Astrocyte of the cerebellum (primary cell): ENCODE results near the gene EGFR.

Experiments used
- DNase-seq: peaks from one replicate; pipeline ENCODE4 v3.0.0-alpha.2; 2011; ENCODE audit warnings: low read depth
- H3K4me3 ChIP-seq: 2 replicates; pipeline ENCODE4 v1.5.1; 2011; ENCODE audit warnings: mild to moderate bottlenecking, low read depth, low read length, moderate library complexity
- CTCF ChIP-seq: IDR thresholded peaks from 2 replicates; pipeline ENCODE4 v1.5.1; 2012; ENCODE audit warnings: low read length, low read depth, moderate library complexity, mild to moderate bottlenecking; ENCODE audit errors: missing control alignments
- in situ Hi-C: cut with HindIII; loops from 2 replicates; pipeline ENCODE4 v1.10.0; 2017; ENCODE audit warnings: low sequenced_read_pairs

Gene EGFR

GRCh38 chr7:55237156-55237893 is 218.5 kb downstream of the EGFR start:
- no peak overlapping the region for H3K4me3 ChIP-seq
- DNase-seq, result peak; percentile 72
- no peak for TF ChIP-seq CTCF
- in situ Hi-C loops, result no loop called here

- in situ Hi-C loops, result no loop called here
- no peak for TF ChIP-seq CTCF
- DNase-seq, result no peak
- no peak overlapping the region for H3K4me3 ChIP-seq
Observed at GRCh38 chr7:55239406-55239805, 220.6 kb downstream of the EGFR start.

- no peak overlapping the region for H3K4me3 ChIP-seq
- in situ Hi-C loops, result no loop called here
- no peak for TF ChIP-seq CTCF
- DNase-seq, result no peak
Observed at GRCh38 chr7:55240418-55241142, 221.8 kb downstream of the EGFR start.

GRCh38 chr7:55241958-55242357 is 223.1 kb downstream of the EGFR start:
- no peak for DNase-seq
- TF ChIP-seq CTCF, result no peak
- H3K4me3 ChIP-seq, result no peak overlapping the region
- in situ Hi-C loops, result no loop called here

GRCh38 chr7:55242613-55243012 is 223.8 kb downstream of the EGFR start:
- in situ Hi-C loops, result no loop called here
- TF ChIP-seq CTCF, result no peak
- DNase-seq, result no peak
- H3K4me3 ChIP-seq, result no peak overlapping the region

DNA sequence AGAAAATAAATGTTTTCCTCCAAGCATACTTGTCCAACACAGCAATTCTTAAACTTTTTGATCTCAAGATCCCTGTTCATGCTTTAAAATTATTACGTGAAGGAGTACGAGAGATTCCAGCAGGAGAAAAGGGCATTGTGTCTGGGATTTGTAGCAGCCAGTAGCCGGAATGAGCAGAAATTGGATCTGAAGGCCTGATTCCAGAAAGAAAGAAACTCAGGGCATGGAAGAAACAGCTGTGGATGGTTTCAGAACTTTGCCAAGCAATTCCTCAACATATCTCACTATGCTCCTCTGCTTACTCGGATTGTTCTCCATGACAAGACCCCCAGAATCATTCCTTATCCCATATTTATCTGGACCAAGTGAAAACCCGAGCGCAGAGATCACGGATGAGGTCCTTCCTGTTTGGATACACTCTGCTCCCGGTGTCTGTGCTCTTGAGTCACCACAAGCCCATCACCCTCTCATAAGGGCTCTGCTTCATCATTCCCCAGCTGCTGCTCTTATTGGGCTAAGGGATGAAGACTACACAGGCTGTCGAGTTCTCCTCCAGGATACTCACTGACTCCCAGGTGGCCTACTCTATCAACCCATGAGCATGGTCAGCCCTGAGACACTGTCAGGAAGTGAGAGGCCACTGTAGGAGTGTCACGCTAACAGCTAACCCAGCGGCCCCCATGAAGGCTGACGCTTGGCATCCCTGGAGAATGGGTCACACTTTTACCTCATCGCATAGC is 225.4 kb downstream of the EGFR start:
- in situ Hi-C loops, result no loop called here
- TF ChIP-seq CTCF, result no peak
- H3K4me3 ChIP-seq, result no peak overlapping the region
- DNase-seq, result no peak
